ENCODE measurements around the gene CD81.

CD81 gene

GRCh38 chr11:2409126-2409525, 32.0 kb downstream of the CD81 start:
- peaks cover under 1% of the 10 kb centered on the region; the same call in 1 of the 2 replicates for H3K36me3 ChIP-seq (ENCODE audit: control insufficient read depth, low read length)
- H3K27me3 ChIP-seq (ENCODE audit: control insufficient read depth, low read length), result no peaks in the 10 kb centered on the region
- no peak for TF ChIP-seq CTCF (IDR thresholded peaks at IDR 0.05; ENCODE audit: low read depth, low read length, poor library complexity, severe bottlenecking)
- no peak for TF ChIP-seq EZH2phosphoT487 (IDR thresholded peaks at IDR 0.05; ENCODE audit: borderline replicate concordance, low read length)
- no peaks in the 10 kb centered on the region for H4K20me1 ChIP-seq (ENCODE audit: control insufficient read depth, insufficient read depth, low read depth, low read length)
- H3K4me2 ChIP-seq (ENCODE audit: low read length), result no peak overlapping the region
- H3K27ac ChIP-seq (ENCODE audit: low read depth, low read length), result no peak overlapping the region
- no peak overlapping the region for H3K4me3 ChIP-seq (ENCODE audit: low read length)
- no peaks in the 10 kb centered on the region for H3F3A ChIP-seq (ENCODE audit: control insufficient read depth, insufficient read depth)
- H3K79me2 ChIP-seq (ENCODE audit: control insufficient read depth, low read length), result no peaks in the 10 kb centered on the region
- H3K9me3 ChIP-seq (ENCODE audit: control insufficient read depth, insufficient read depth, low read length), result no peaks in the 10 kb centered on the region
- H3K4me1 ChIP-seq (ENCODE audit: control insufficient read depth, low read length), result no peaks in the 10 kb centered on the region
- H3K9me2 ChIP-seq (replicated peaks; ENCODE audit: control insufficient read depth, low read length), result no peaks in the 10 kb centered on the region

- H3F3A ChIP-seq (ENCODE audit: control insufficient read depth, insufficient read depth), result no peaks in the 10 kb centered on the region
- no peak for TF ChIP-seq CTCF (IDR thresholded peaks at IDR 0.05; ENCODE audit: low read depth, low read length, poor library complexity, severe bottlenecking)
- no peak for TF ChIP-seq EZH2phosphoT487 (IDR thresholded peaks at IDR 0.05; ENCODE audit: borderline replicate concordance, low read length)
- no peaks in the 10 kb centered on the region for H3K36me3 ChIP-seq (ENCODE audit: control insufficient read depth, low read length)
- no peaks in the 10 kb centered on the region for H3K27me3 ChIP-seq (ENCODE audit: control insufficient read depth, low read length)
- H3K4me3 ChIP-seq (ENCODE audit: low read length), result no peak overlapping the region
- H3K4me2 ChIP-seq (ENCODE audit: low read length), result no peak overlapping the region
- no peaks in the 10 kb centered on the region for H3K9me2 ChIP-seq (replicated peaks; ENCODE audit: control insufficient read depth, low read length)
- no peaks in the 10 kb centered on the region for H3K4me1 ChIP-seq (ENCODE audit: control insufficient read depth, low read length)
- H3K9me3 ChIP-seq (ENCODE audit: control insufficient read depth, insufficient read depth, low read length), result no peaks in the 10 kb centered on the region
- no peak overlapping the region for H3K27ac ChIP-seq (ENCODE audit: low read depth, low read length)
- no peaks in the 10 kb centered on the region for H3K79me2 ChIP-seq (ENCODE audit: control insufficient read depth, low read length)
- H4K20me1 ChIP-seq (ENCODE audit: control insufficient read depth, insufficient read depth, low read depth, low read length), result no peaks in the 10 kb centered on the region
Observed at GRCh38 chr11:2409611-2410468, 32.7 kb downstream of the CD81 start.

GRCh38 chr11:2410616-2411015, 33.5 kb downstream of the CD81 start:
- no peaks in the 10 kb centered on the region for H3F3A ChIP-seq (ENCODE audit: control insufficient read depth, insufficient read depth)
- H3K36me3 ChIP-seq (ENCODE audit: control insufficient read depth, low read length), result no peaks in the 10 kb centered on the region
- H3K9me2 ChIP-seq (replicated peaks; ENCODE audit: control insufficient read depth, low read length), result no peaks in the 10 kb centered on the region
- H3K27me3 ChIP-seq (ENCODE audit: control insufficient read depth, low read length), result no peaks in the 10 kb centered on the region
- no peaks in the 10 kb centered on the region for H3K4me1 ChIP-seq (ENCODE audit: control insufficient read depth, low read length)
- H3K4me3 ChIP-seq (ENCODE audit: low read length), result no peak overlapping the region
- H3K9me3 ChIP-seq (ENCODE audit: control insufficient read depth, insufficient read depth, low read length), result no peaks in the 10 kb centered on the region
- no peaks in the 10 kb centered on the region for H3K79me2 ChIP-seq (ENCODE audit: control insufficient read depth, low read length)
- H4K20me1 ChIP-seq (ENCODE audit: control insufficient read depth, insufficient read depth, low read depth, low read length), result no peaks in the 10 kb centered on the region
- TF ChIP-seq CTCF (IDR thresholded peaks at IDR 0.05; ENCODE audit: low read depth, low read length, poor library complexity, severe bottlenecking) (no peak), EZH2phosphoT487 (IDR thresholded peaks at IDR 0.05; ENCODE audit: borderline replicate concordance, low read length) (no peak)
- no peak overlapping the region for H3K27ac ChIP-seq (ENCODE audit: low read depth, low read length)
- H3K4me2 ChIP-seq (ENCODE audit: low read length), result no peak overlapping the region
